Activated CD4-positive, alpha-beta T cell treated with anti-CD3 and anti-CD28 coated beads for 4 hours (primary cell): Measurements from ENCODE around the gene PEX5L.

Experiments
- DNase-seq, 2 donors: peaks; one replicate each; pipeline ENCODE4 v3.0.0-alpha.2; 2020

The PEX5L gene

GRCh38 chr3:179766416-179767133 lies 270.2 kb downstream of the PEX5L start:
- DNase-seq: no peak

- no peak for DNase-seq
Measured at GRCh38 chr3:179765396-179765795, 271.3 kb downstream of the PEX5L start.

- DNase-seq: no peak
Measured at GRCh38 chr3:179760944-179761343, 275.8 kb downstream of the PEX5L start.

- DNase-seq: no peak
Measured at GRCh38 chr3:179750720-179751328, 285.9 kb downstream of the PEX5L start.

GRCh38 chr3:179745716-179746115 lies 291.0 kb downstream of the PEX5L start:
- no peak for DNase-seq

DNA sequence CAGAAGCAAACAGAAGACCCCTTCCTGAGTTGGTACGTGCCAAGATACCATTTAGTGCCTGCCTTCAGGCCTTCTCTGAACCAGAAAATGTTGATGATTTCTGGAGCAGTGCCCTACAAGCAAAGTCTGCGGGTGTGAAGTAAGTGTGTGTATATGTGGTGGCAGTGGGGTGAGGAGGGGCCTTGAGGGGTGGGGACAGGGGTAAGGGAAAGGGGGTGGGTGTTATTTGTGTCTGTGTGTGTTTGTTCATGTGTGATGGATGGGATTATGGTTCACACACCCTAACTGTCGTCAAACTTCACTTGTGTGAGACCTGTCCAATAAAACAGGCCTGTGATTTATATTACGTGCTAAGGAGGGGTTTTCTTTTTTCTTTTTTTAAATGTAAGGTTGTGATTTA lies 291.7 kb downstream of the PEX5L start:
- no peak for DNase-seq
